GM19193 (cell line): ENCODE results near the gene RGL2.

Experiments
- POLR2A ChIP-seq: IDR thresholded peaks from 4 replicates; pipeline ENCODE4 v1.6.1; 2011; ENCODE audit not compliant: insufficient read depth, insufficient read length; ENCODE audit errors: extremely low read depth

Gene RGL2, protein sequence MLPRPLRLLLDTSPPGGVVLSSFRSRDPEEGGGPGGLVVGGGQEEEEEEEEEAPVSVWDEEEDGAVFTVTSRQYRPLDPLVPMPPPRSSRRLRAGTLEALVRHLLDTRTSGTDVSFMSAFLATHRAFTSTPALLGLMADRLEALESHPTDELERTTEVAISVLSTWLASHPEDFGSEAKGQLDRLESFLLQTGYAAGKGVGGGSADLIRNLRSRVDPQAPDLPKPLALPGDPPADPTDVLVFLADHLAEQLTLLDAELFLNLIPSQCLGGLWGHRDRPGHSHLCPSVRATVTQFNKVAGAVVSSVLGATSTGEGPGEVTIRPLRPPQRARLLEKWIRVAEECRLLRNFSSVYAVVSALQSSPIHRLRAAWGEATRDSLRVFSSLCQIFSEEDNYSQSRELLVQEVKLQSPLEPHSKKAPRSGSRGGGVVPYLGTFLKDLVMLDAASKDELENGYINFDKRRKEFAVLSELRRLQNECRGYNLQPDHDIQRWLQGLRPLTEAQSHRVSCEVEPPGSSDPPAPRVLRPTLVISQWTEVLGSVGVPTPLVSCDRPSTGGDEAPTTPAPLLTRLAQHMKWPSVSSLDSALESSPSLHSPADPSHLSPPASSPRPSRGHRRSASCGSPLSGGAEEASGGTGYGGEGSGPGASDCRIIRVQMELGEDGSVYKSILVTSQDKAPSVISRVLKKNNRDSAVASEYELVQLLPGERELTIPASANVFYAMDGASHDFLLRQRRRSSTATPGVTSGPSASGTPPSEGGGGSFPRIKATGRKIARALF

DNA sequence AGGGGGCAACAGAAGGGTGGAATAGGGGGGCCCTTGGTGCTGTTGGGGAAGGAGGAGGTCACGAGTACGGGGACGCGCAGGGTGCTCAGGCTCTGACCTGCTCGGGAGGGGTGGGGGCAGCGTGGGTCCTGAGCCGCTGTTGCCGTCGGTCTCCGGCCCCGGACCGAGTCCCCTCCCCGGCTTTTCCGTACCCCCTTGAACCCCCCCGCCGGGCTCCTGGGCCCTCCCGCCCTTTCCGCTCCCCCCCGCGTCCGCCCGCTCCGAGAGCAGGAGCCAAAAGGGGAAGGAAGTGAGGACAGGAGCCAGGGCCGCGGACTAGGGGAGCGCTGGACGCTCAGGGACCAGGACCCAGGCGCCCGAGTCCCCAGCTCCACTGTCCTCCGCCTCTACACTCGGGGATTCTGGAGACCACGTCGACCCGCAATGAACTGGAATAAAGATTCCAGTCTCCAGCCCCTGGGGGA, at the start of gene RGL2:
Gene RGL2 (minus strand): TSS at position 170 of the 464 bp plus-strand sequence. CDS start 332 bp downstream, outside the sequence.
- no peak for TF ChIP-seq POLR2A

DNA sequence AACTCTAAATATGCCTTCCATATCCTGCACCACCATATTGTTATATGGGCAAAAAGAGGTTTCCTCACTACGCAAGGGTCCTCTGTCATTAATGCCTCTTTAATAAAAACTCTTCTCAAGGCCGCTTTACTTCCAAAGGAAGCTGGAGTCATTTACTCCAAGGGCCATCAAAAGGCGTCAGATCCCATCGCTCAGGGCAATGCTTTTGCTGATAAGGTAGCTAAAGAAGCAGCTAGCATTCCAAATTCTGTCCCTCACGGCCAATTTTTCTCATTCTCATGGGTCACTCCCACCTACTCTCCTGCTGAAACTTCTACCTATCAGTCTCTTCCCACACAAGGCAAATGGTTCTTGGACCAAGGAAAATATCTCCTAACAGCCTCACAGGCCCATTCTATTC, 49.1 kb upstream of the RGL2 start:
- TF ChIP-seq POLR2A = no peak

DNA sequence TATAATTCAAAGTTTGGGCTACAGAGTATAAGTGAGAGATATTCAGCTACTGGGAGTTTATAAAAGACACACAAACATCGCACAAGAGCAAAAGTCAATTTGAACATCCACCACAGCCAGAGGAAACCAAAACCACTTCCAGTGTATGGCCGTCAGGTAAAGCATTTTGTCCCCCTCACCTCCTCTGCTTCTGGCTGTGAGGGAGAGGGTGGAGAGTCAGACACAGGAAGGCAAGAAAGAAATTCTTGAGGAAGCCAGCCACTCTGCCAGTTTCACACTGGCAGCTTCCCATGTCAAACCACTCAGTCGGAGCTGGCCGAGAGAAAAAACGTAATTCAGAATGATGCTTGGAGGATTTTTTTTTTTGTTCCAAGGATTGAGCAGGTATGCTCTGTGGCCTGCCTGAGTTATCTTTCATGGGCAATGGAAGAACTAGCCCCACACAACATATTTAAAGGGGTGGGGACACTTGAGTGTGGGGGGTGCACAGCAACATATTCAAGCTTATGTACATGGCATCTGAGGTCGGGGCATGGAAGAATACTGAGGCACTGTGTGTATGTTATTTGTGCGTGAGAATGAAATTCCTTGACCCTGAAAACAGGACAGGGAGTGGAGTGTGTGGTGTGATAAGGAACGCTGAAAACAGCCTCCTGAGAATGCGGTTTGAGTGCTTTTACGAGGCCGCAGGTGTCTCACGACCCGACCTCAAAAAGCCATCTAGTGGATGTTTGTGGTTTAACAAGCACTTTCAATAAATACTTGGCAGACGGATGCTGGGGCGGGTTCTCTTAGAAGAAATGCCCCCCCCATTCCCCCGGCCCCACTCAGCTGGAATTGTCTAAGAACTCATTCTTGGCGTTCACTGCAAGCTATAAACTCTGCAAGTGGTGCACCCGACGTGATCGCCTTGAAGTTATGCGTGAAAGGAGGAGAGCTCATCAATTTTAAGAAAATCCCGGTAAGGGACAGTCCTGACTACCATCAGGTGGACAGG, 46.3 kb upstream of the RGL2 start:
- no peak for TF ChIP-seq POLR2A

DNA sequence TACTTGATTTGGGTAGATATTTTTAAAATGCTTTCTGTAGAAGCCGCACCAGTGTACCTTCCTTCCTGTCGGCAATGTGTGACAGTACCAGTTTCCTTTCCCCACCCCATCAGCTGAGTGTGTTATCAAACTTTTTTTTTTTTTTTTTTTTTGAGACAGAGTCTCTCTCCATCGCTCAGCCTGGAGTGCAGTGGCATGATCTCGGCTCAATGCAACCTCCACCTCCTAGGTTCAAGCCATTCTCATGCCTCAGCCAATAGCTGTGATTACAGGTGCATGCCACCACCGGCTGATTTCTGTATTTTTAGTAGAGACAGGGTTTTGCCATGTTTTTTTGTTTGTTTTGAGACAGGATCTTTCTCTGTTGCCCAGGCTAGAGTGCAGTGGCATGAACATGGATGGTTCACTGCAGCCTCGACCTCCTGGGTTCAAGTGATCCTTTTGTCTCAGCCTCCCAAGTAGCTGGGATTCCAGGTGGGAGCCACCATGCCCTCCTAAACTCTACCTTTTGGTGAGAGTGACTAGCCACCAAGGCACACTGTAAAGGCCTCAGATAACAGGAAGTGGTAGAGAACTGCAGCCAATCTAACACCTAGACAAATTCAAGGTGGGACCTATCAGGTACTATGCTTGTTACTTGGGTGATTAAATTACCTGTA, 45.3 kb upstream of the RGL2 start:
- no peak for TF ChIP-seq POLR2A

DNA sequence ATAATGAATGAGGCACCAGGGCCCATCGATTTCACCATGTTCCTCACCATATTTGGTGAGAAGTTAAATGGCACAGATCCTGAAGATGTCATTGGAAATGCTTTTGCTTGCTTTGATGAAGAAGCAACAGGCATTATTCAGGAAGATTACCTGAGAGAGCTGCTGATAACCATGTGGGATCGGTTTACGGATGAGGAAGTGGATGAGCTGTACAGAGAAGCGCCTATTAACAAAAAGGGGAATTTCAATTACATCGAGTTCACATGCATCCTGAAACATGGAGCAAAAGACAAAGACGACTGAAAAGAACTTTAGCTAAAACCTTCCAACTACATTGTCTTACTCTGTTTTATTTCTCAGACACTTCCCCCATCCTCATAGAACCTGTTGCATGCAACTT, 40.5 kb upstream of the RGL2 start:
- TF ChIP-seq POLR2A = no peak

DNA sequence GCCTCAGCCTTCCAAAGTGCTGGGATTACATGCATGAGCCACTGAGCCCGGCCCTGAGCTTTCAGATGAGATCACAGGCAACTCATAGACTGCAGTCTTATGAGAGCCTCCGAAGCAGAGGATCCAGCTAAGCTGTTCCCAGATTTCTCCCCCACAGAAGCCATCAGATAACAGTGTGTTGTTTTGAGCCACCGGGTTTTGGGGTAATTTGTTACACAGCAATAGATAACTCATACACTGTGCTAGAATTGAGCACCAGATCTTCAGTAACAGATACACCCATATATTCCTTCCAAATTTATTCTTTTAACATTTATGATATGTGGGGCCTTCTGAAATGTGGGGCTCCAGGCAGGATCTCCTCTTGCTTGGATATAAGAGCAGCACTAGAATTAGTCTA, 37.8 kb upstream of the RGL2 start:
- no peak for TF ChIP-seq POLR2A

DNA sequence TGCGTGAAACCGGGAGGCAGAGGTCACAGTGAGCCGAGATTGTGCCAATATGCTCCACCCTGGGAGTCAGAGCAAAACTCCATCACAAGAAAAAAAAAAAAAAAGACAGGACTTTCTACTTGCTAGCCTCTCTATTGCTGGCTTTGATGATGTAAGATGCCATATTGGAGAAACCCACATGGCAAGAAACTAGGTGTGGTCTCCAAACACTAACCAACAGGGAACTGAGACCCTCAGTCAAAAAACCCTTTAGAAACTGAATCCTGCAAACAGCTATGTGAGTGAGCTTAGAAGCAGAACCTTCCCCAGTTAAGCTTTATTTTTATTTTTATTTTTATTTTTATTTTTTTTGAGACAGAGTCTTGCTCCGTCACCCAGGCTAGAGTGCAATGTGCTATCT, 37.2 kb upstream of the RGL2 start:
- no peak for TF ChIP-seq POLR2A

DNA sequence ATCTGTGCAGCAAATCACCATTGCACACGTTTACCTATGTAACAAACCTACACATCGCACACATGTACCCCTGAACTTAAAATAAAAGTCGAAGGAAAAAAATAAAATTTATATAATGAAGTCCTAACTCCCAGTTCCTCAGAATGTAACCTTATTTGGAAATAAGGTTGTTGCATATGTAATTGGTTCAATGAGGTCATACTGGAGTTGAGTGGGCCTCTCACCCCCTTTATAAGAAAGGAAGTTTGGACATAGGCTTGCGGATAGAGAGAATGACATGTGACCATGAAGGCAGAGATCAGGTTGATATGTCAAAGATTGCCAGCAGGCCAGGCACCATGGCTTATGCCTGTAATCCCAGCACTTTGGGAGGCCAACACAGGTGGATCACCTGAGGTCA, 34.9 kb upstream of the RGL2 start:
- no peak for TF ChIP-seq POLR2A

DNA sequence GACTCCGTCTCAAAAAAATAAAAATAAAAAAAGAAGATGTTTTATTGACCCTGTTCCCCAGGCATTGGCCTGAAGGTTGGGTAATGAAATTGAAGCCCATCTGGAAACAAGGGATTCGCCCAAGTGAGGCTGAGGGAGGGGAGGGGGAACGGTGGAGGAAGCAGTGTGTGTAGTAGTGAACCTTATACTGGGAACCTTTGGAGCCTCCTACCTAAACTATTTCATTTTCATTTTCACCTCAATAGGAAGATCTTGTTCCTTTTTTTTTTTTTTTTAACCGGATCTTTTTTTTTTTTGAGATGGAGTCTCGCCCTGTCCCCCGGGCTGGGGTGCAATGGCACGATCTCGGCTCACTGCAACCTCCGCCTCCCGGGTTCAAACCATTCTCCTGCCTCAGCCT, 32.0 kb upstream of the RGL2 start:
- no peak for TF ChIP-seq POLR2A

DNA sequence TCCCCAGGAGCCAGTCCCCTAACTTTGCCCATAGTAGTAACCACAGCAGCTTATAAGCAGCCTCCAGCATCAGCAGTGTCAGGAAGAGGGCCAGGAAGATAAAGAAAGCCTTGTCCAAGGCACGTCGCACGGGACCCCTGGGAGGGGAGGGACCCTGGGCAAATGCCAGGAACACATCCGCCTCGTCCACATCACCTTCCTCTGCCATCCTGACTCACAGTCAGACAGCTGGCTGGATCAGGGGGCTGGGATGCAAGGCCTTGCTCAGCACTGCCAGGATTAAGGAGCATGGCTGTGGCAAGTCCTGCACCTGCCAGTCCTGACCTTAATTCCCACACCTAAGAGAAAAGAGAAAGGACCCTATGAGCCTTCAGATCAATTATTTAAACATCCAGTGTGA, 30.3 kb upstream of the RGL2 start:
- no peak for TF ChIP-seq POLR2A

DNA sequence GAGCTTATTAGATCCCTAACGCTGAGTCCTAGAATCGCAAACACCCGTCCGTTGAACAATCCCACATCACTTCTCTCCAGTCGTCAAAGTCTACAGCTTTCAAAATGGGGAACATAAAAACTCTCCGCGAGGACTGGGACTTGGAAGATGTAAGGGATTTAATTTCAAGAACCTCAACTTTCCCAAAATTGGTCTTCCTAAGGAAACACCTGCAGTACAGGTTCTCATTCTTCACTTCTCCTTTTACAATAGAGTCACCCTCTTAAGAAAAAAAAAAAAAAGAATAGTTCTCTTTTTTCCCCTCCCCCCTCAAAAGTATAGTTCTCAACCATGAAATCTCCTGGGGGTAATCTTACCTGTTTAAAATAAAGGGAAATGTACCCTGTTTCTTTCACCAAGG, 25.4 kb upstream of the RGL2 start:
- no peak for TF ChIP-seq POLR2A

DNA sequence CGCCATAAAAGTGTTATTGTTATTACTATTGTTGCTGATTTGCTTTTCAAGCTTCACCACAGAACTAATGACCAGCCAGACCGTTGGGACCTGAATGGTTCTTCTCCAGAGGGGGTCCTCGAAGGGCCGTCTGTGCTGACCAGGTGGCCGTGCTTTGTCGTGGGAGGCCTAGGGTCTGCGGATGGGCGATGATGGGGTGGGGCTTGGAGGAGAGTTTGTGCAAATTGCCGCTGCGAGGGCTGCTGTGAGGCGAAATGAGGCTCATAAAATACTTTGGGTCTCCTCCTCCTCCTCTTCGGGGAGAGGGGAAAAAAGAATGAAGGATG, 24.8 kb upstream of the RGL2 start:
- TF ChIP-seq POLR2A = no peak

DNA sequence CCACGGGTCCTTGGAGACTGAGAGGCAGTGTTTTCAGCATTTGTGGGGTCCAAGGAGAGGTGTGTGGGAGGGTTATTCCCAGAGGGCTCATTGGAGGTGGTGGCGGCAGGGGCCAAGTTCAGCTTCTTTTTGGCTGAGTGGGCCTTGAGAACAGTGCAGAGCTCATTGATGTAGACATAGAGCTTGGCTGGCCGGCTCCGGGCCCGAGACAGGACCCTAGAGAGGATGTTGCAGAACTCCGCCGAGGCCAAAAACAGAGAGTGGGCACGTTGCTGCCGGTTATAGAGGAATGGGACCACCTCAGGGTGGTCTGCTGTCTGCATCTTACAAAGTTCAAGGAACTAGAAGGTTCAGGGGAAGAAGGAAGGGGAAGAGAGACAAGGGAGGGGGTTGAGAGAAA, 22.5 kb upstream of the RGL2 start:
- no peak for TF ChIP-seq POLR2A
